D721Med (cell line): ENCODE results near the gene SLC38A10.
A peak's percentile ranks its signal among the peaks of the same experiment; 100 is the strongest.
"Not testable (repeated sequence)": the region's sequence is repeated elsewhere in the genome, so short reads cannot be mapped to it uniquely, and the experiment has no call there.

Experiments used
- DNase-seq: peaks from one replicate; pipeline ENCODE4 v3.0.0; 2011; ENCODE audit warnings: low spot score; ENCODE audit not compliant: insufficient read length
- FAIRE-seq: peaks from 2 replicates; lab custom pipeline; 2011; peaks lifted over from hg19 to GRCh38; lab: Jason Lieb, UNC
- CTCF ChIP-seq: IDR thresholded peaks from 2 replicates; pipeline ENCODE4 v1.5.1; 2012; ENCODE audit warnings: mild to moderate bottlenecking, control low read depth; ENCODE audit not compliant: insufficient read depth; ENCODE audit errors: missing control alignments

Gene SLC38A10

DNA sequence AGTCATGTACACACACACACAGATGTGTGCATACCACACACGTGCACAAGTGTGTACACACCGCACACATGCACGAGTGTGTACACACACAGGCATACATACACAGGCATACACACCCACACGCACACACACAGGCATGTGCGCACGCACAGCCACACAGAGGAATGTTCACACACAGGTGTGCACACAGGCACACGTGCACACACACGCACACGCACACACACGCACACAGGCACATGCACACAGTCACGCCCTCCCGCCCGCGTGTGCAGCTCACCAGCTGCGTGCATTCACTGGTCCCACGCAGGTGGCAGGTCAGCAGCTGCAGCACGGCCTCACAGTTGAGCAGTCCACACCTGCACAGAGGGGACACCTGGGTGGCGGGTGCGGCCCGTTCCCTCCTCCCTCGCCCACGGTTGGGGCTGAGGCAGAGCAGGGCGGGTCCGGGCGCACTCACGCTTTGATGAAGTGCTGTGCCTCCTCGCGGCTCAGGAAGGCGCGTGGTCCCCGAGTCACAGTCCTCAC lies 63.9 kb downstream of the SLC38A10 start:
- no peak for DNase-seq
- TF ChIP-seq CTCF, result no peak
- no peak for FAIRE-seq

DNA sequence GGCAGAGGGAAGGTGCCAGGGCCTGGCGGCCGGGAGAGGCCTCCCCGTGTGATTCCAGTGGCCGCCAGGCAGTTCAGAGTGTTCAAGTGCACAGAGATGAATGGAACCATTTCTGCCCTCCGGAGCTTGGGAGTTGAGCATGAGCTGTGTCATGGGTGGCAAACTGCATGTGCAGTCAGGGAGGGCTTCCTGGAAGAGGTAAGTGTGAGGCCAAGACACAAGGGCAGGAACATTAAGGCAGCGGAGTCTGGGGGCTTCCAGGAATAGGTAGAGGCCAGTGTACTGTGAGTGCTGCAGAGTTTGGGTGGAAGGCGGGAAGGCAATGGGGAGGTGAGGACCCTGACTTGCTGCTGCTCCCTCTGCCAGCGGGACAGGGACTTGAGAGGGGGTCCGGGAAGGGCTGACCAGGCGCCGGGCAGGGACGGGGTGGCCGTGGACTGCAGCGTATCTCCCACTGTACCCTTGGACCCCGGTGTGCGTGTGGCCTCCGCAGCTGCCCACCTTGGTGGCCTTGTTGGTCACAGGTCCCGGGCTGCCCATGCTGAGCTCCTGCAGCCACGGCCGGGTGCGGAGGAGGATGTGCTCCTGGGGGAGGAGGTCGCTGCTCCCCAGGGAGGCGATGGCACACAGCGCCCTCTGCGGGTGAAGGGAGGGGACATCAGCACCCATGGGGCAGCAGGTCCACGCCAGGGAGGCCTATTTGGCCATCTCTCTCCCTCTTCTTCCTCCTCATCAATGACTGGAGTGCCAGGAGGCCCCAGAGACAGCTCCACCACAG lies 64.9 kb downstream of the SLC38A10 start:
- DNase-seq (peak; percentile 82), FAIRE-seq (no peak)
- peak; percentile 33 for TF ChIP-seq CTCF

- no peak for FAIRE-seq
- no peak for TF ChIP-seq CTCF
- DNase-seq, result no peak
Measured at GRCh38 chr17:81229666-81229920, 65.5 kb downstream of the SLC38A10 start.

- no peak for FAIRE-seq
- no peak for DNase-seq
- no peak for TF ChIP-seq CTCF
Measured at GRCh38 chr17:81228834-81229665, 66.1 kb downstream of the SLC38A10 start.

- no peak for FAIRE-seq
- TF ChIP-seq CTCF, result no peak
- no peak for DNase-seq
Measured at GRCh38 chr17:81228420-81228819, 66.7 kb downstream of the SLC38A10 start.

DNA sequence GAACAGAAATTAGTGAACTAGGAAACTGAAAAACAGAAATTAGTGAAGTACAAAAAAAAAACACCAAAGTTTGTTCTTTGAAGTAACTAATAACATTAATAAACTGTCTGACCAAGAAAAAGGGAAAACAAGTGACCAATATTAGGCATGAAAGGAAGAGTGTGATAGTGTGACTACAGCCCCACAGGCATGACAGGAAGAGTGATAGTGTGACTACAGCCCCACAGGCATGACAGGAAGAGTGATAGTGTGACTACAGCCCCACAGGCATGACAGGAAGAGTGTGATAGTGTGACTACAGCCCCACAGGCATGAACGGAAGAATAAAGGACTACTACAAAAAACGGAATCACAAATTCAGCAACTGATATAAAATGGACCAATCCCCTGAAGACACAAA lies 67.5 kb downstream of the SLC38A10 start:
- not testable (repeated sequence) for FAIRE-seq, DNase-seq

GRCh38 chr17:81223762-81224130 lies 71.4 kb downstream of the SLC38A10 start:
- FAIRE-seq, result no peak
- no peak for DNase-seq
- TF ChIP-seq CTCF, result no peak
